Adrenal gland (tissue), 5 donors: ENCODE results near the gene ERMARD.

Source experiments
- POLR2A ChIP-seq, 2 donors: fragments of 450-650 bp; IDR thresholded peaks; one replicate each; pipeline ENCODE4 v1.6.1; 2017; ENCODE audit warnings: antibody characterized with exemption in 2 of 2, mild to moderate bottlenecking in 2 of 2, moderate library complexity in 1 of 2
- TF ChIP-seq, protein P1 (sequence below), 6 experiments: fragments of 450-650 bp in 4 of 6; fragments of 200-600 bp in 2 of 6; sonication (generic) in 1 of 6; IDR thresholded peaks; 1 replicate in 5 of 6; 2 replicates in 1 of 6; pipeline versions ENCODE4 v1.5.1 to v1.8.0; 2016 to 2021; ENCODE audit warnings: antibody characterized with exemption in 6 of 6, mild to moderate bottlenecking in 2 of 6, moderate library complexity in 1 of 6
- donor health status: DM: no; HTN: no; CAD: no.

DNA sequence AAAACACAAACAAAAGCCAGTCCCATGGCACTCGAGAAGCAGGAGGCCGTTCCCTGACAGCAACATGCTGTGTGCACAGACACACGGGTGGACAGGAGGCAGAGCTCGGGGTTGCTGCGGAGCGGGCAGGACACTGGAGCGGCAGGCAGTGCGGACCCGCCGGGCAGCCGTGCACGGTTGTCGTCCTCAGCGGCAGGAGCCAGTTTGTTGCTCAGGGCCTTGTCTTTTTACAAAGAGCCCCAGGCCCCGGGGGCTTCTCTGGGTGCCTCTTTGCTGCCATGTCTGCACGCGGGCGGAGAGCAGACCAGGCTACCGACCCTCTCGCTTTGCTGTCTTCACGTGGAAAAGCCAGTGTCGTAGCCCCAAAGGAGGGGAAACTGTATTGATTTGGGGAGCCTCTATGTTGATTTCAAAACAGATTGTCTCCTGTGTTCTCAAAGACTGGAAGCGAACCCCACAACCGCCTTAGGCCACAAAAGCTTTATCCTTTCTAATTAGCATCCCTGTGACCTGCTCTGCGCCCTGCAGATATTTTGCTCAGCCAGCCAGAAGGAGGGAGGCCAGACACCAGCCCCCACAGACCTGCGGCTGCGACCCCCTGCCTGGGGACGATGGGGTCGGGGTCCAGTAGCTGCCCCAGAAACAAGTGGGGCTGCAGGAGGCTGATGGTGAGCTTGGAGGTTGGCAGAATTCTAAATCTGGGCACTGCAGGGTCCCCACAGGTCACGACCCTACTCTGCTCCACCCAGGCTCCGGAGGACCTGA, 50.2 kb downstream of the ERMARD start:
- TF ChIP-seq, protein P1, sequence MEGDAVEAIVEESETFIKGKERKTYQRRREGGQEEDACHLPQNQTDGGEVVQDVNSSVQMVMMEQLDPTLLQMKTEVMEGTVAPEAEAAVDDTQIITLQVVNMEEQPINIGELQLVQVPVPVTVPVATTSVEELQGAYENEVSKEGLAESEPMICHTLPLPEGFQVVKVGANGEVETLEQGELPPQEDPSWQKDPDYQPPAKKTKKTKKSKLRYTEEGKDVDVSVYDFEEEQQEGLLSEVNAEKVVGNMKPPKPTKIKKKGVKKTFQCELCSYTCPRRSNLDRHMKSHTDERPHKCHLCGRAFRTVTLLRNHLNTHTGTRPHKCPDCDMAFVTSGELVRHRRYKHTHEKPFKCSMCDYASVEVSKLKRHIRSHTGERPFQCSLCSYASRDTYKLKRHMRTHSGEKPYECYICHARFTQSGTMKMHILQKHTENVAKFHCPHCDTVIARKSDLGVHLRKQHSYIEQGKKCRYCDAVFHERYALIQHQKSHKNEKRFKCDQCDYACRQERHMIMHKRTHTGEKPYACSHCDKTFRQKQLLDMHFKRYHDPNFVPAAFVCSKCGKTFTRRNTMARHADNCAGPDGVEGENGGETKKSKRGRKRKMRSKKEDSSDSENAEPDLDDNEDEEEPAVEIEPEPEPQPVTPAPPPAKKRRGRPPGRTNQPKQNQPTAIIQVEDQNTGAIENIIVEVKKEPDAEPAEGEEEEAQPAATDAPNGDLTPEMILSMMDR (IDR thresholded peaks at IDR 0.05) = no peak
- TF ChIP-seq POLR2A (IDR thresholded peaks at IDR 0.05) = no peak
